IMR-90 (cell line): ENCODE data around the gene RASSF3. TPM values are rescaled to one million over a fixed set of nuclear protein-coding genes. Genes with fewer than 3 reads are reported as not detected.

Experiments
- ATAC-seq: fragments of 200-7000 bp; cut with Tn5 transposase; 2 replicates; pipeline ENCODE4 v1.9.1; 2020; ENCODE audit warnings: low read depth, mild to moderate bottlenecking, moderate library complexity
- BruUV-seq: library from RNA; stranded (reverse); fragments of 400-500 nt; replicated peaks from 2 replicates; lab custom pipeline; 2021; lab: Mats Ljungman, UMichigan
- CTCF ChIA-PET: fragments of 300-600 bp; formaldehyde crosslinking; extraction: SDS; loops from one replicate; lab custom pipeline; 2021; ENCODE audit warnings: antibody characterized with exemption; lab: Yijun Ruan, JAX
- POLR2A ChIA-PET: fragments of 300-600 bp; sonication (Branson Sonifier 250); formaldehyde crosslinking; loops from one replicate; lab custom pipeline; 2022; ENCODE audit warnings: antibody characterized with exemption; ENCODE audit not compliant: unreplicated experiment; lab: Charles Lee
- DNase-seq: peaks from one replicate; pipeline ENCODE4 v3.0.0; 2013
- H2AFZ ChIP-seq: replicated peaks from 2 replicates; pipeline ENCODE3; 2013; ENCODE audit warnings: low read length, mild to moderate bottlenecking; ENCODE audit not compliant: poor library complexity
- H2AK5ac ChIP-seq: 2 replicates; pipeline ENCODE4 v1.6.1; 2013; ENCODE audit warnings: low read depth, low read length, inconsistent platforms
- H2AK9ac ChIP-seq: replicated peaks from 2 replicates; pipeline ENCODE3; 2013; ENCODE audit warnings: mild to moderate bottlenecking, low read depth, low read length, moderate library complexity; ENCODE audit not compliant: poor library complexity
- H2BK120ac ChIP-seq: 2 replicates; pipeline ENCODE4 v1.6.1; 2013; ENCODE audit warnings: low read depth, low read length, inconsistent platforms
- H2BK15ac ChIP-seq: 3 replicates; pipeline ENCODE4 v1.6.1; 2013; ENCODE audit warnings: low read depth, low read length, inconsistent platforms
- H2BK20ac ChIP-seq: 2 replicates; pipeline ENCODE4 v1.6.1; 2013; ENCODE audit warnings: low read depth, mild to moderate bottlenecking, inconsistent platforms, low read length, moderate library complexity
- H2BK5ac ChIP-seq: 2 replicates; pipeline ENCODE4 v1.6.1; 2013; ENCODE audit warnings: mild to moderate bottlenecking, low read depth, low read length, inconsistent platforms; ENCODE audit not compliant: poor library complexity, severe bottlenecking
- H3K14ac ChIP-seq: replicated peaks from 2 replicates; pipeline ENCODE4 v1.6.1; 2013; ENCODE audit warnings: low read depth, low read length, inconsistent platforms
- H3K18ac ChIP-seq: 2 replicates; pipeline ENCODE4 v1.6.1; 2013; ENCODE audit warnings: low read depth, low read length, control low read depth
- H3K23ac ChIP-seq: 2 replicates; pipeline ENCODE4 v1.6.1; 2013; ENCODE audit warnings: low read depth, low read length, inconsistent platforms
- H3K27ac ChIP-seq: 2 replicates; pipeline ENCODE4 v1.5.1; 2013; ENCODE audit warnings: mild to moderate bottlenecking, control low read depth, low read length; ENCODE audit not compliant: insufficient read depth
- H3K27me3 ChIP-seq: 2 replicates; pipeline ENCODE4 v1.6.1; 2013; ENCODE audit warnings: low read length; ENCODE audit not compliant: control insufficient read depth, insufficient read depth
- H3K36me3 ChIP-seq: 2 replicates; pipeline ENCODE4 v1.6.1; 2013; ENCODE audit warnings: low read length, mixed read lengths; ENCODE audit not compliant: control insufficient read depth, insufficient read depth
- H3K4ac ChIP-seq: 2 replicates; pipeline ENCODE4 v1.6.1; 2013; ENCODE audit warnings: low read depth, low read length, inconsistent platforms
- H3K4me1 ChIP-seq: 2 replicates; pipeline ENCODE4 v1.6.1; 2013; ENCODE audit warnings: low read length, mixed read lengths; ENCODE audit not compliant: control insufficient read depth, insufficient read depth
- H3K4me2 ChIP-seq: 2 replicates; pipeline ENCODE4 v1.6.1; 2013; ENCODE audit warnings: low read depth, mild to moderate bottlenecking, control low read depth, low read length, moderate library complexity
- H3K4me3 ChIP-seq: 2 replicates; pipeline ENCODE4 v1.5.1; 2013; ENCODE audit warnings: low read depth, mild to moderate bottlenecking, control low read depth, low read length, moderate library complexity; ENCODE audit not compliant: insufficient read depth
- H3K56ac ChIP-seq: 2 replicates; pipeline ENCODE4 v1.6.1; 2013; ENCODE audit warnings: low read length, inconsistent platforms; ENCODE audit not compliant: insufficient read depth; ENCODE audit errors: extremely low read depth
- H3K79me1 ChIP-seq, 2 experiments: 2 replicates each; pipeline ENCODE4 v1.6.1; 2013; ENCODE audit warnings: low read length in 2 of 2, inconsistent platforms in 1 of 2, low read depth in 1 of 2
- H3K9ac ChIP-seq: 2 replicates; pipeline ENCODE4 v1.6.1; 2013; ENCODE audit warnings: low read depth, low read length, control low read depth
- H3K9me1 ChIP-seq: 2 replicates; pipeline ENCODE4 v1.6.1; 2013; ENCODE audit warnings: low read length, inconsistent platforms; ENCODE audit not compliant: insufficient read depth
- H3K9me3 ChIP-seq: 2 replicates; pipeline ENCODE4 v1.6.1; 2013; ENCODE audit warnings: low read length; ENCODE audit not compliant: control insufficient read depth, insufficient read depth
- H4K20me1 ChIP-seq: 2 replicates; pipeline ENCODE4 v1.6.1; 2013; ENCODE audit warnings: low read length, inconsistent platforms; ENCODE audit not compliant: insufficient read depth
- H4K5ac ChIP-seq: 2 replicates; pipeline ENCODE4 v1.6.1; 2013; ENCODE audit warnings: mild to moderate bottlenecking, low read depth, low read length, control low read depth
- H4K8ac ChIP-seq, 2 experiments: 2 replicates each; pipeline ENCODE4 v1.6.1; 2013; ENCODE audit warnings: low read depth in 2 of 2, low read length in 2 of 2, control low read depth in 1 of 2, inconsistent platforms in 1 of 2
- H4K91ac ChIP-seq: 2 replicates; pipeline ENCODE4 v1.6.1; 2013; ENCODE audit warnings: low read depth, low read length, inconsistent platforms; ENCODE audit not compliant: insufficient read depth
- BHLHE40 ChIP-seq: fragments of 150-350 bp; IDR thresholded peaks from 2 replicates; pipeline ENCODE4 v1.6.1; 2016; ENCODE audit warnings: mild to moderate bottlenecking, low read depth, low read length
- CEBPB ChIP-seq: IDR thresholded peaks from 2 replicates; pipeline ENCODE4 v1.6.1; 2012; ENCODE audit warnings: low read depth, low read length, improper control_type of control experiment
- CHD1 ChIP-seq: IDR thresholded peaks from 2 replicates; pipeline ENCODE4 v1.6.1; 2012; ENCODE audit warnings: low read depth, low read length, improper control_type of control experiment
- FOS ChIP-seq: fragments of 150-350 bp; IDR thresholded peaks from 2 replicates; pipeline ENCODE4 v1.6.1; 2016; ENCODE audit warnings: low read depth, low read length
- MAFK ChIP-seq: IDR thresholded peaks from 2 replicates; pipeline ENCODE4 v1.6.1; 2012; ENCODE audit warnings: low read depth, low read length, improper control_type of control experiment
- MAZ ChIP-seq: IDR thresholded peaks from 2 replicates; pipeline ENCODE4 v1.6.1; 2012; ENCODE audit warnings: low read depth, mild to moderate bottlenecking, low read length, improper control_type of control experiment, moderate library complexity, borderline replicate concordance
- MXI1 ChIP-seq: IDR thresholded peaks from 2 replicates; pipeline ENCODE4 v1.6.1; 2012; ENCODE audit warnings: low read depth, mild to moderate bottlenecking, low read length, moderate library complexity, borderline replicate concordance
- NFE2L2 ChIP-seq: fragments of 150-350 bp; IDR thresholded peaks from 2 replicates; pipeline ENCODE4 v1.6.1; 2016; ENCODE audit warnings: low read depth, mild to moderate bottlenecking, low read length
- POLR2A ChIP-seq: IDR thresholded peaks from 2 replicates; pipeline ENCODE4 v1.6.1; 2012; ENCODE audit warnings: mild to moderate bottlenecking, low read depth, low read length
- RAD21 ChIP-seq: IDR thresholded peaks from 2 replicates; pipeline ENCODE4 v1.6.1; 2012; ENCODE audit warnings: low read length, improper control_type of control experiment
- RCOR1 ChIP-seq: IDR thresholded peaks from 2 replicates; pipeline ENCODE4 v1.6.1; 2012; ENCODE audit warnings: mild to moderate bottlenecking, low read length, improper control_type of control experiment; ENCODE audit not compliant: insufficient replicate concordance
- RFX5 ChIP-seq: IDR thresholded peaks from 2 replicates; pipeline ENCODE4 v1.8.0; 2012; ENCODE audit warnings: low read depth, mild to moderate bottlenecking, low read length, moderate library complexity
- SMC3 ChIP-seq: fragments of 150-350 bp; IDR thresholded peaks from 2 replicates; pipeline ENCODE4 v1.6.1; 2016; ENCODE audit warnings: low read depth, mild to moderate bottlenecking, antibody characterized with exemption, low read length, moderate library complexity
- USF2 ChIP-seq: fragments of 150-350 bp; IDR thresholded peaks from 2 replicates; pipeline ENCODE4 v1.6.1; 2017; ENCODE audit warnings: mild to moderate bottlenecking, antibody characterized with exemption, low read length, low read depth
- WGBS, 2 experiments: methylation state at CpG; one replicate each; pipeline versions ENCODE4 v1.1.5 to v1.1.7; 2013; ENCODE audit warnings: missing lambda C conversion rate in 2 of 2; ENCODE audit not compliant: insufficient read length in 1 of 2; ENCODE audit errors: extremely low coverage in 2 of 2; 5-methylcytosine and 5-hydroxymethylcytosine counted together
- dilution Hi-C: fragments of 300-500 bp; cut with HindIII; formaldehyde crosslinking; loops from one replicate; pipeline ENCODE4 v1.14.3; 2018; ENCODE audit warnings: low sequenced_read_pairs; ENCODE audit not compliant: unreplicated experiment
- in situ Hi-C: fragments of 300-500 bp; cut with MboI; formaldehyde crosslinking; loops from 3 replicates; pipeline ENCODE4 v1.14.3; 2019; ENCODE audit warnings: low sequenced_read_pairs, inconsistent platforms, mixed read lengths
- intact Hi-C: fragments of 100-400 bp; cut with micrococcal nuclease; formaldehyde crosslinking; loops from 2 replicates; pipeline ENCODE4 v1.10.0; 2022
- polyA plus RNA-seq, 3 experiments: library from polyadenylated mRNA; depleted of rRNA; stranded (reverse); fragments of >200 nt; gene quantifications; 2 replicates each; pipeline ENCODE4 v1.2.3, GENCODE V29; 2012; ENCODE audit warnings: low replicate concordance in 1 of 3
- total RNA-seq: library from RNA; depleted of rRNA; stranded (reverse); fragments of >200 nt; gene quantifications from 2 replicates; pipeline ENCODE4 v1.2.3, GENCODE V29; 2012
- TF ChIP-seq, protein P1 (sequence below): fragments of 150-350 bp; IDR thresholded peaks from 2 replicates; pipeline ENCODE4 v1.6.1; 2016; ENCODE audit warnings: low read depth, mild to moderate bottlenecking, low read length, moderate library complexity, borderline replicate concordance

RASSF3 gene
- total and polyA plus RNA-seq, 2 of the 4 experiments (the other 2 are of a cell fraction) = 18.7 to 39.3 TPM

GRCh38 chr12:64583771-64584421 is 26.4 kb upstream of the RASSF3 start:
- H3K27ac ChIP-seq = peak overlapping the region; percentile 32; the same call in 1 of the 2 replicates
- H4K5ac ChIP-seq = peak overlapping the region; percentile 44
- no peaks in the 10 kb centered on the region for H3K9me1 ChIP-seq
- peak overlapping the region; percentile 37 for H3K4me2 ChIP-seq
- H3K23ac ChIP-seq = peak overlapping the region; percentile 48; the same call in 1 of the 2 replicates
- no peaks in the 10 kb centered on the region for H3K36me3 ChIP-seq
- intact Hi-C loops (loop anchor here (2.0 kb wide), 1 partner anchor 23 kb away; no protein-coding TSS in a partner anchor), dilution Hi-C loops (no loop called here), in situ Hi-C loops (no loop called here)
- no peaks in the 10 kb centered on the region for H3K79me1 ChIP-seq
- peak overlapping the region; percentile 30 for H3K18ac ChIP-seq
- ATAC-seq (peak; percentile 59), DNase-seq (peak; percentile 28)
- H2AFZ ChIP-seq = peak overlapping the region; percentile 79
- BruUV-seq = no TSS peak
- peak overlapping the region in 1 of 2 experiments; percentile 34; a peak in 2 of 4 replicates for H4K8ac ChIP-seq
- H2AK9ac ChIP-seq = no peak overlapping the region
- peak overlapping the region; percentile 65 for H2BK120ac ChIP-seq
- H2BK20ac ChIP-seq = peak overlapping the region; percentile 34
- H3K4ac ChIP-seq = peak overlapping the region; percentile 41
- no peak overlapping the region for H2BK5ac ChIP-seq
- WGBS, 2 experiments = 0% methylated on average over 1 of the region's 6 CpGs; no CpG with 5 or more reads in 1 of the 2 experiments
- peaks cover 18% of the 10 kb centered on the region for H3K4me1 ChIP-seq
- H3K14ac ChIP-seq = peak overlapping the region; percentile 70
- H3K27me3 ChIP-seq = 0 out of 2 replicates have a peak, but pooled peaks cover 2% of the 10 kb centered on the region
- ChIA-PET POLR2A (no interaction called here), CTCF (interaction anchor here (0.8 kb wide), 1 partner anchor 12 kb away, joined by 3 read pairs; no protein-coding TSS in a partner anchor)
- peak overlapping the region; percentile 21; the same call in 1 of the 2 replicates for H4K91ac ChIP-seq
- H3K56ac ChIP-seq = 0 out of 2 replicates have a peak overlapping the region, but pooled peaks have one; percentile 16
- H4K20me1 ChIP-seq = no peaks in the 10 kb centered on the region
- H3K4me3 ChIP-seq = no peak overlapping the region
- H2AK5ac ChIP-seq = no peak overlapping the region
- no peaks in the 10 kb centered on the region for H3K9me3 ChIP-seq
- no peak overlapping the region; the same call in 2 of the 3 replicates for H2BK15ac ChIP-seq
- no peak overlapping the region for H3K9ac ChIP-seq
- no peak for TF ChIP-seq POLR2A
- TF ChIP-seq, protein P1, sequence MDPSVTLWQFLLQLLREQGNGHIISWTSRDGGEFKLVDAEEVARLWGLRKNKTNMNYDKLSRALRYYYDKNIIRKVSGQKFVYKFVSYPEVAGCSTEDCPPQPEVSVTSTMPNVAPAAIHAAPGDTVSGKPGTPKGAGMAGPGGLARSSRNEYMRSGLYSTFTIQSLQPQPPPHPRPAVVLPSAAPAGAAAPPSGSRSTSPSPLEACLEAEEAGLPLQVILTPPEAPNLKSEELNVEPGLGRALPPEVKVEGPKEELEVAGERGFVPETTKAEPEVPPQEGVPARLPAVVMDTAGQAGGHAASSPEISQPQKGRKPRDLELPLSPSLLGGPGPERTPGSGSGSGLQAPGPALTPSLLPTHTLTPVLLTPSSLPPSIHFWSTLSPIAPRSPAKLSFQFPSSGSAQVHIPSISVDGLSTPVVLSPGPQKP = no peak
- no peak for TF ChIP-seq RCOR1
- no peak for TF ChIP-seq MXI1
- no peak for TF ChIP-seq SMC3
- TF ChIP-seq CEBPB = no peak
- no peak for TF ChIP-seq CHD1
- no peak for TF ChIP-seq MAZ
- TF ChIP-seq USF2 = no peak
- no peak for TF ChIP-seq BHLHE40
- no peak for TF ChIP-seq NFE2L2
- TF ChIP-seq FOS = no peak
- no peak for TF ChIP-seq RFX5
- no peak for TF ChIP-seq MAFK
- TF ChIP-seq RAD21 = no peak
